Measurements from ENCODE around the gene STAMBPL1. TPM values are rescaled to one million over a fixed set of nuclear protein-coding genes. Genes with fewer than 3 reads are reported as not detected.

Gene STAMBPL1
- total RNA-seq, 1 donor from 2014 or later, result 1.5 TPM

- no peaks in the 10 kb centered on the region for H3K9me3 Mint-ChIP-seq (ENCODE audit: unreplicated experiment)
- H4K20me1 ChIP-seq (ENCODE audit: insufficient read depth, low read length), result no peaks in the 10 kb centered on the region
- no peak for FAIRE-seq
- H3K9ac ChIP-seq (ENCODE audit: low read length), result no peak overlapping the region
- H3K9me3 ChIP-seq (ENCODE audit: insufficient read depth, low read depth, low read length), result no peaks in the 10 kb centered on the region
- H3K4me1 ChIP-seq (ENCODE audit: insufficient read depth, low read length), result peaks cover 10% of the 10 kb centered on the region
- no peak for DNase-seq (ENCODE audit: low read depth)
- H3K27me3 ChIP-seq (ENCODE audit: insufficient read depth, low read length), result no peaks in the 10 kb centered on the region
- no peak for TF ChIP-seq EZH2 (IDR thresholded peaks at IDR 0.05; ENCODE audit: insufficient read depth, low read length)
- TF ChIP-seq CTCF (IDR thresholded peaks at IDR 0.05; ENCODE audit: insufficient read depth, low read depth, low read length), result no peak
- no peak overlapping the region for H3K4me2 ChIP-seq (ENCODE audit: low read length)
- no peak overlapping the region for H2AFZ ChIP-seq (ENCODE audit: low read depth, low read length)
- H3K4me3 Mint-ChIP-seq (ENCODE audit: unreplicated experiment), result no peak overlapping the region
- H3K27ac Mint-ChIP-seq (ENCODE audit: unreplicated experiment), result no peak overlapping the region
- peaks cover 14% of the 10 kb centered on the region for H3K4me1 Mint-ChIP-seq (ENCODE audit: low read depth, unreplicated experiment)
- H3K4me3 ChIP-seq (ENCODE audit: insufficient read depth, low read depth, low read length), result no peak overlapping the region
- H3K27me3 Mint-ChIP-seq (ENCODE audit: low read depth, unreplicated experiment), result no peaks in the 10 kb centered on the region
- no peak overlapping the region for H3K27ac ChIP-seq (ENCODE audit: low read depth, low read length)
- no peaks in the 10 kb centered on the region for H3K36me3 ChIP-seq (ENCODE audit: insufficient read depth, low read length)
- H3K36me3 Mint-ChIP-seq (ENCODE audit: low read depth, unreplicated experiment), result no peaks in the 10 kb centered on the region
- no peaks in the 10 kb centered on the region for H3K79me2 ChIP-seq (ENCODE audit: insufficient read depth, low read length)
Observed at GRCh38 chr10:88896994-88897853, 17.2 kb downstream of the STAMBPL1 start.

GRCh38 chr10:88898727-88899126, 18.7 kb downstream of the STAMBPL1 start:
- Histone ChIP-seq H3K4me3 (ENCODE audit: insufficient read depth, low read depth, low read length) (no peak overlapping the region), H3K9ac (ENCODE audit: low read length) (no peak overlapping the region), H3K27me3 (ENCODE audit: insufficient read depth, low read length) (no peaks in the 10 kb centered on the region), H4K20me1 (ENCODE audit: insufficient read depth, low read length) (no peaks in the 10 kb centered on the region), H3K4me2 (ENCODE audit: low read length) (no peak overlapping the region), H3K27ac (ENCODE audit: low read depth, low read length) (no peak overlapping the region), H3K9me3 (ENCODE audit: insufficient read depth, low read depth, low read length) (no peaks in the 10 kb centered on the region), H3K36me3 (ENCODE audit: insufficient read depth, low read length) (no peaks in the 10 kb centered on the region), H3K4me1 (ENCODE audit: insufficient read depth, low read length) (peaks cover 3% of the 10 kb centered on the region), H2AFZ (ENCODE audit: low read depth, low read length) (no peak overlapping the region), H3K79me2 (ENCODE audit: insufficient read depth, low read length) (no peaks in the 10 kb centered on the region)
- Mint-ChIP-seq H3K27ac (ENCODE audit: unreplicated experiment) (no peak overlapping the region), H3K4me3 (ENCODE audit: unreplicated experiment) (no peak overlapping the region), H3K9me3 (ENCODE audit: unreplicated experiment) (no peaks in the 10 kb centered on the region), H3K4me1 (ENCODE audit: low read depth, unreplicated experiment) (peaks cover 10% of the 10 kb centered on the region), H3K27me3 (ENCODE audit: low read depth, unreplicated experiment) (no peaks in the 10 kb centered on the region), H3K36me3 (ENCODE audit: low read depth, unreplicated experiment) (no peaks in the 10 kb centered on the region)
- DNase-seq (ENCODE audit: low read depth) (no peak), FAIRE-seq (no peak)
- TF ChIP-seq CTCF (IDR thresholded peaks at IDR 0.05; ENCODE audit: insufficient read depth, low read depth, low read length), result no peak
- TF ChIP-seq EZH2 (IDR thresholded peaks at IDR 0.05; ENCODE audit: insufficient read depth, low read length), result no peak

- no peak overlapping the region for H3K4me2 ChIP-seq (ENCODE audit: low read length)
- H3K9ac ChIP-seq (ENCODE audit: low read length), result no peak overlapping the region
- H3K4me1 ChIP-seq (ENCODE audit: insufficient read depth, low read length), result peaks cover 3% of the 10 kb centered on the region
- no peak overlapping the region for H3K4me3 ChIP-seq (ENCODE audit: insufficient read depth, low read depth, low read length)
- Mint-ChIP-seq H3K9me3 (ENCODE audit: unreplicated experiment) (no peaks in the 10 kb centered on the region), H3K27me3 (ENCODE audit: low read depth, unreplicated experiment) (no peaks in the 10 kb centered on the region), H3K27ac (ENCODE audit: unreplicated experiment) (no peak overlapping the region), H3K4me3 (ENCODE audit: unreplicated experiment) (no peak overlapping the region), H3K36me3 (ENCODE audit: low read depth, unreplicated experiment) (no peaks in the 10 kb centered on the region), H3K4me1 (ENCODE audit: low read depth, unreplicated experiment) (peaks cover 10% of the 10 kb centered on the region)
- H4K20me1 ChIP-seq (ENCODE audit: insufficient read depth, low read length), result no peaks in the 10 kb centered on the region
- H3K36me3 ChIP-seq (ENCODE audit: insufficient read depth, low read length), result peaks cover 3% of the 10 kb centered on the region
- no peaks in the 10 kb centered on the region for H3K27me3 ChIP-seq (ENCODE audit: insufficient read depth, low read length)
- TF ChIP-seq CTCF (IDR thresholded peaks at IDR 0.05; ENCODE audit: insufficient read depth, low read depth, low read length) (no peak), EZH2 (IDR thresholded peaks at IDR 0.05; ENCODE audit: insufficient read depth, low read length) (no peak)
- FAIRE-seq (no peak), DNase-seq (ENCODE audit: low read depth) (no peak)
- H3K79me2 ChIP-seq (ENCODE audit: insufficient read depth, low read length), result no peaks in the 10 kb centered on the region
- H3K27ac ChIP-seq (ENCODE audit: low read depth, low read length), result no peak overlapping the region
- no peak overlapping the region for H2AFZ ChIP-seq (ENCODE audit: low read depth, low read length)
- no peaks in the 10 kb centered on the region for H3K9me3 ChIP-seq (ENCODE audit: insufficient read depth, low read depth, low read length)
Observed at GRCh38 chr10:88899886-88900285, 19.8 kb downstream of the STAMBPL1 start.

All from astrocyte (in vitro differentiated cells and primary cell).